ENCODE data around the gene PLPPR1. TPM values are rescaled to one million over a fixed set of nuclear protein-coding genes. Genes with fewer than 3 reads are reported as not detected.

Gene PLPPR1
- total and polyA plus RNA-seq, 9 donors = 0.07 to 1.1 (median 0.14) TPM; not detected in 5

- no peak overlapping the region for H3K4me3 ChIP-seq
- no peaks in the 10 kb centered on the region for H3K9me3 ChIP-seq
- H3K27me3 ChIP-seq = no peaks in the 10 kb centered on the region
- DNase-seq = no peak
- intact Hi-C loops (cut with DNase I) = no loop called here
- TF ChIP-seq EP300 (IDR thresholded peaks at IDR 0.05) (no peak), POLR2A (IDR thresholded peaks at IDR 0.05) (no peak), CTCF (IDR thresholded peaks at IDR 0.05) (no peak)
- no peak overlapping the region for H3K27ac ChIP-seq
- no peaks in the 10 kb centered on the region for H3K36me3 ChIP-seq
- no peaks in the 10 kb centered on the region for H3K4me1 ChIP-seq (ENCODE audit: insufficient read depth)
Observed at GRCh38 chr9:101148344-101148743, 119.8 kb downstream of the PLPPR1 start.

- no peak for DNase-seq
- 54 to 71% (median 62%) methylated on average over 3 of the region's 3 CpGs for WGBS, 3 donors
- Histone ChIP-seq H3K4me1 (ENCODE audit: insufficient read depth) (no peaks in the 10 kb centered on the region), H3K36me3 (no peaks in the 10 kb centered on the region), H3K27me3 (no peaks in the 10 kb centered on the region), H3K27ac (no peak overlapping the region), H3K4me3 (no peak overlapping the region), H3K9me3 (no peaks in the 10 kb centered on the region)
- no peak for TF ChIP-seq EP300 (IDR thresholded peaks at IDR 0.05)
- intact Hi-C loops (cut with DNase I) = no loop called here
Observed at GRCh38 chr9:101158361-101158760, 129.8 kb downstream of the PLPPR1 start.

GRCh38 chr9:101162231-101162630 is 133.7 kb downstream of the PLPPR1 start:
- DNase-seq = no peak
- 65 to 68% (median 68%) methylated on average over 1 of the region's 1 CpG for WGBS, 3 donors
- no peak for TF ChIP-seq CTCF (IDR thresholded peaks at IDR 0.05)
- no peak for TF ChIP-seq EP300 (IDR thresholded peaks at IDR 0.05)
- TF ChIP-seq POLR2A (IDR thresholded peaks at IDR 0.05) = no peak
- H3K4me1 ChIP-seq (ENCODE audit: insufficient read depth) = no peaks in the 10 kb centered on the region
- H3K36me3 ChIP-seq = no peaks in the 10 kb centered on the region
- no peak overlapping the region for H3K4me3 ChIP-seq
- intact Hi-C loops (cut with DNase I) = no loop called here
- H3K27ac ChIP-seq = no peak overlapping the region
- H3K27me3 ChIP-seq = no peaks in the 10 kb centered on the region
- no peaks in the 10 kb centered on the region for H3K9me3 ChIP-seq

GRCh38 chr9:101165131-101165530 is 136.6 kb downstream of the PLPPR1 start:
- Histone ChIP-seq H3K27ac (no peak overlapping the region), H3K9me3 (no peaks in the 10 kb centered on the region), H3K36me3 (no peaks in the 10 kb centered on the region), H3K27me3 (no peaks in the 10 kb centered on the region), H3K4me3 (no peak overlapping the region), H3K4me1 (ENCODE audit: insufficient read depth) (no peaks in the 10 kb centered on the region)
- intact Hi-C loops (cut with DNase I) = no loop called here
- WGBS, 3 donors = 53 to 69% (median 58%) methylated on average over 1 of the region's 1 CpG
- TF ChIP-seq CTCF (IDR thresholded peaks at IDR 0.05) = no peak
- TF ChIP-seq POLR2A (IDR thresholded peaks at IDR 0.05) = no peak
- TF ChIP-seq EP300 (IDR thresholded peaks at IDR 0.05) = no peak
- DNase-seq = no peak

GRCh38 chr9:101167490-101168134 is 139.1 kb downstream of the PLPPR1 start:
- intact Hi-C loops (cut with DNase I) = no loop called here
- Histone ChIP-seq H3K27me3 (no peaks in the 10 kb centered on the region), H3K9me3 (no peaks in the 10 kb centered on the region), H3K36me3 (no peaks in the 10 kb centered on the region), H3K27ac (no peak overlapping the region), H3K4me1 (ENCODE audit: insufficient read depth) (no peaks in the 10 kb centered on the region), H3K4me3 (no peak overlapping the region)
- DNase-seq = no peak
- TF ChIP-seq EP300 (IDR thresholded peaks at IDR 0.05) (no peak), CTCF (IDR thresholded peaks at IDR 0.05) (no peak), POLR2A (IDR thresholded peaks at IDR 0.05) (no peak)
- 64 to 80% (median 76%) methylated on average over 1 of the region's 1 CpG for WGBS, 3 donors
